ENCODE data around the gene TNFRSF1B.

- TF ChIP-seq YY1 (IDR thresholded peaks at IDR 0.05; ENCODE audit: low read depth, low read length) (no peak), POLR2AphosphoS5 (IDR thresholded peaks at IDR 0.05; ENCODE audit: low read depth, low read length) (no peak), ATF3 (IDR thresholded peaks at IDR 0.05; ENCODE audit: insufficient read depth, low read depth, low read length) (no peak), SP1 (IDR thresholded peaks at IDR 0.05; ENCODE audit: low read depth, low read length) (no peak)
- TF ChIP-seq, protein P1, sequence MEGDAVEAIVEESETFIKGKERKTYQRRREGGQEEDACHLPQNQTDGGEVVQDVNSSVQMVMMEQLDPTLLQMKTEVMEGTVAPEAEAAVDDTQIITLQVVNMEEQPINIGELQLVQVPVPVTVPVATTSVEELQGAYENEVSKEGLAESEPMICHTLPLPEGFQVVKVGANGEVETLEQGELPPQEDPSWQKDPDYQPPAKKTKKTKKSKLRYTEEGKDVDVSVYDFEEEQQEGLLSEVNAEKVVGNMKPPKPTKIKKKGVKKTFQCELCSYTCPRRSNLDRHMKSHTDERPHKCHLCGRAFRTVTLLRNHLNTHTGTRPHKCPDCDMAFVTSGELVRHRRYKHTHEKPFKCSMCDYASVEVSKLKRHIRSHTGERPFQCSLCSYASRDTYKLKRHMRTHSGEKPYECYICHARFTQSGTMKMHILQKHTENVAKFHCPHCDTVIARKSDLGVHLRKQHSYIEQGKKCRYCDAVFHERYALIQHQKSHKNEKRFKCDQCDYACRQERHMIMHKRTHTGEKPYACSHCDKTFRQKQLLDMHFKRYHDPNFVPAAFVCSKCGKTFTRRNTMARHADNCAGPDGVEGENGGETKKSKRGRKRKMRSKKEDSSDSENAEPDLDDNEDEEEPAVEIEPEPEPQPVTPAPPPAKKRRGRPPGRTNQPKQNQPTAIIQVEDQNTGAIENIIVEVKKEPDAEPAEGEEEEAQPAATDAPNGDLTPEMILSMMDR (IDR thresholded peaks at IDR 0.05; ENCODE audit: control extremely low read depth in 1 of 3, insufficient read depth in 1 of 3, low read depth in 1 of 3, low read length in 3 of 3): no peak
- TF ChIP-seq, protein P2, sequence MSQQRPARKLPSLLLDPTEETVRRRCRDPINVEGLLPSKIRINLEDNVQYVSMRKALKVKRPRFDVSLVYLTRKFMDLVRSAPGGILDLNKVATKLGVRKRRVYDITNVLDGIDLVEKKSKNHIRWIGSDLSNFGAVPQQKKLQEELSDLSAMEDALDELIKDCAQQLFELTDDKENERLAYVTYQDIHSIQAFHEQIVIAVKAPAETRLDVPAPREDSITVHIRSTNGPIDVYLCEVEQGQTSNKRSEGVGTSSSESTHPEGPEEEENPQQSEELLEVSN (IDR thresholded peaks at IDR 0.05): no peak
Measured at GRCh38 chr1:12171206-12172041, 4.6 kb downstream of the TNFRSF1B start.

Data from H1 (cell line).